CD14-positive monocyte (primary cell): Measurements from ENCODE around the gene BAIAP3. TPM values are rescaled to one million over a fixed set of nuclear protein-coding genes. Genes with fewer than 3 reads are reported as not detected.

ENCODE experiments used
- DNase-seq, 3 donors: peaks; one replicate each; pipeline ENCODE4 v3.0.0-alpha.2; 2011 to 2022
- H2AFZ ChIP-seq: 2 replicates; pipeline ENCODE4 v1.6.0; 2012; ENCODE audit warnings: mild to moderate bottlenecking, low read depth, low read length, inconsistent platforms; ENCODE audit not compliant: insufficient read depth, poor library complexity, severe bottlenecking
- H3K27ac ChIP-seq, 2 donors: 1 replicate in 1 of 2; 2 replicates in 1 of 2; pipeline ENCODE4 v1.5.1; 2012 to 2013; ENCODE audit warnings: low read length in 2 of 2, control low read depth in 1 of 2, inconsistent platforms in 1 of 2, low read depth in 1 of 2, mild to moderate bottlenecking in 1 of 2
- H3K27me3 ChIP-seq, 2 donors: one replicate each; pipeline versions ENCODE4 v1.6.0 to v1.6.1; 2011 to 2013; ENCODE audit warnings: low read length in 2 of 2; ENCODE audit not compliant: control insufficient read depth in 2 of 2, insufficient read depth in 2 of 2
- H3K36me3 ChIP-seq, 2 donors: replicated peaks in 1 of 2; 1 replicate in 1 of 2; 2 replicates in 1 of 2; pipeline versions ENCODE4 v1.5.1 to v1.6.1; 2012 to 2013; ENCODE audit warnings: low read length in 2 of 2, control low read depth in 1 of 2, inconsistent platforms in 1 of 2, mild to moderate bottlenecking in 1 of 2; ENCODE audit not compliant: insufficient read depth in 2 of 2, control insufficient read depth in 1 of 2
- H3K4me1 ChIP-seq, 2 donors: 1 replicate in 1 of 2; 2 replicates in 1 of 2; pipeline versions ENCODE4 v1.5.1 to v1.6.1; 2012 to 2013; ENCODE audit warnings: low read length in 2 of 2, control low read depth in 1 of 2, inconsistent platforms in 1 of 2, mild to moderate bottlenecking in 1 of 2, moderate library complexity in 1 of 2; ENCODE audit not compliant: insufficient read depth in 2 of 2, control insufficient read depth in 1 of 2
- H3K4me2 ChIP-seq: replicated peaks from 2 replicates; pipeline ENCODE3; 2012; ENCODE audit warnings: low read length, moderate library complexity, mild to moderate bottlenecking; ENCODE audit not compliant: poor library complexity, severe bottlenecking; ENCODE audit errors: extremely low read depth
- H3K4me3 ChIP-seq, 3 experiments: fragments of 200-600 bp in 1 of 3; sonication (generic) in 1 of 3; replicated peaks in 1 of 3; 1 replicate in 2 of 3; 2 replicates in 1 of 3; pipeline ENCODE4 v1.5.1; 2011 to 2013; ENCODE audit warnings: low read length in 3 of 3, mild to moderate bottlenecking in 3 of 3, control low read depth in 2 of 3, low read depth in 2 of 3, inconsistent platforms in 1 of 3, moderate library complexity in 1 of 3
- H3K79me2 ChIP-seq: 2 replicates; pipeline ENCODE4 v1.6.0; 2012; ENCODE audit warnings: mild to moderate bottlenecking, control low read depth, inconsistent platforms, low read length, moderate library complexity; ENCODE audit not compliant: insufficient read depth
- H3K9ac ChIP-seq: 2 replicates; pipeline ENCODE4 v1.6.0; 2017; ENCODE audit warnings: low read length, mild to moderate bottlenecking; ENCODE audit not compliant: insufficient read depth, poor library complexity, severe bottlenecking
- H3K9me3 ChIP-seq, 2 donors: replicated peaks in 1 of 2; 1 replicate in 1 of 2; 2 replicates in 1 of 2; pipeline versions ENCODE4 v1.5.1 to v1.6.1; 2012 to 2013; ENCODE audit warnings: low read length in 2 of 2, control low read depth in 1 of 2; ENCODE audit not compliant: control insufficient read depth in 1 of 2, insufficient read depth in 1 of 2
- H4K20me1 ChIP-seq: 2 replicates; pipeline ENCODE4 v1.6.0; 2012; ENCODE audit warnings: mild to moderate bottlenecking, low read length, control low read depth, moderate library complexity; ENCODE audit not compliant: insufficient read depth
- H3K27ac Mint-ChIP-seq, 7 donors: one replicate each; pipeline ENCODE4 v1.8.0; 2020; ENCODE audit warnings: mild to moderate bottlenecking in 7 of 7, mixed read lengths in 7 of 7, moderate library complexity in 6 of 7, inconsistent platforms in 2 of 7
- H3K27me3 Mint-ChIP-seq, 3 donors: one replicate each; pipeline ENCODE4 v1.8.0; 2021 to 2022; ENCODE audit warnings: low read depth in 3 of 3, mild to moderate bottlenecking in 3 of 3, mixed read lengths in 3 of 3, moderate library complexity in 3 of 3, inconsistent platforms in 1 of 3
- H3K36me3 Mint-ChIP-seq, 2 donors: one replicate each; pipeline ENCODE4 v1.8.0; 2020; ENCODE audit warnings: mixed read lengths in 2 of 2, inconsistent platforms in 1 of 2, mild to moderate bottlenecking in 1 of 2
- H3K4me1 Mint-ChIP-seq: one replicate; pipeline ENCODE4 v1.8.0; 2020; ENCODE audit warnings: mild to moderate bottlenecking, mixed read lengths
- H3K4me3 Mint-ChIP-seq, 2 donors: one replicate each; pipeline ENCODE4 v1.8.0; 2020; ENCODE audit warnings: mild to moderate bottlenecking in 2 of 2, mixed read lengths in 2 of 2, moderate library complexity in 1 of 2
- H3K9me3 Mint-ChIP-seq, 7 donors: one replicate each; pipeline ENCODE4 v1.8.0; 2020 to 2022; ENCODE audit warnings: mixed read lengths in 7 of 7, mild to moderate bottlenecking in 6 of 7, moderate library complexity in 6 of 7, inconsistent platforms in 2 of 7
- WGBS: methylation state at CpG from one replicate; pipeline ENCODE4 v1.1.5; 2013; ENCODE audit warnings: missing lambda C conversion rate; ENCODE audit not compliant: insufficient coverage; 5-methylcytosine and 5-hydroxymethylcytosine counted together
- intact Hi-C, 2 donors: fragments of 100-400 bp; cut with micrococcal nuclease; formaldehyde crosslinking; loops; one replicate each; pipeline versions ENCODE4 v1.15.0 to v1.15.1; 2023
- polyA plus RNA-seq, 3 donors: library from polyadenylated mRNA; depleted of rRNA in 1 of 3; unstranded in 2 of 3; stranded (reverse) in 1 of 3; fragments of 300-500 nt in 2 of 3; fragments of >200 nt in 1 of 3; fragmentation: Illumina TruSeq in 2 of 3; gene quantifications; 1 replicate in 2 of 3; 2 replicates in 1 of 3; pipeline ENCODE4 v1.2.3, GENCODE V29; 2012 to 2021
- TF ChIP-seq, protein P1 (sequence below): fragments of 200-600 bp; IDR thresholded peaks from one replicate; pipeline ENCODE4 v1.8.0; 2022; ENCODE audit warnings: antibody characterized with exemption, mild to moderate bottlenecking

The BAIAP3 gene
- polyA plus RNA-seq, 3 donors = 1.0 TPM; not detected in 2

DNA sequence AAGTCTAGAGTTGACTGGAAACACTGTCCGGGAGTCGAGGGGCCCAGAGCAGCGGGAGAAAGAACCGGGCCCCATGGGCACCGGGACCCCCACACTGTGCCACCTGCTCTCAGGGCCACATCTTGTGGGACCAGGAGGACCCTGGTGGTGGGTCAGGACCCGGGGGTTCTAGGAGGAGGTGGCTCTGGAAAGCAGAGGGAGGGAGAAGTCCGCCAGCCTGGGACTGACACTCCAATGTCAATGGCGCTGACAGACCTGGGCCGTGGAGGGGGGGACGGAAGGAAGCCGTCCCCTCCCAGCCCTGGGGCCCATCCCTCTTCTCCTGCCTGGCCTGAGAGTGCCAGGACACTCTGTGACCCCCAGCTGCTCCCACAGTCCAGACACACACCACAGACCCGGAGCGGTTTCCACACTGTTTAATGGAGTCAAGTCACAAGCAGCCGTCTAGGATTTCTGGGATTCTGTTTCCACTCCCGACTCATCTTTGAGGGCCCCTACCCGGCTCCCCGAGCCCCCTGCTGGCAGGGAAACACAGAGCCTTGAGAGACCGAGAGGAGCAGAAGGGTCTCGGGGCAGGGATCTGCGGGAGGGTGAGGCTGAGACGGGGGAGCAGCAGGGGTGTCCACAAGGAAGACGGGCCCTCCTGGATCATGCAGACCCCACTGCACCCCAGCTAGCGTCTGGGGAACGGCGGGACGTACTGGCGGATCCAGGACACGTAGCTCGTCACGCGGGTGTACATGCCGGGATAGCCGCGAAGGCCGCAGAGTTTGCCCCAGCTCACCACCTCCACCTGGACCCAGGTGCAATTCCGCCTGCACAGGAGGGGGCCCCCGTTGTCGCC lies 47.6 kb upstream of the BAIAP3 start:
- TF ChIP-seq, protein P1, sequence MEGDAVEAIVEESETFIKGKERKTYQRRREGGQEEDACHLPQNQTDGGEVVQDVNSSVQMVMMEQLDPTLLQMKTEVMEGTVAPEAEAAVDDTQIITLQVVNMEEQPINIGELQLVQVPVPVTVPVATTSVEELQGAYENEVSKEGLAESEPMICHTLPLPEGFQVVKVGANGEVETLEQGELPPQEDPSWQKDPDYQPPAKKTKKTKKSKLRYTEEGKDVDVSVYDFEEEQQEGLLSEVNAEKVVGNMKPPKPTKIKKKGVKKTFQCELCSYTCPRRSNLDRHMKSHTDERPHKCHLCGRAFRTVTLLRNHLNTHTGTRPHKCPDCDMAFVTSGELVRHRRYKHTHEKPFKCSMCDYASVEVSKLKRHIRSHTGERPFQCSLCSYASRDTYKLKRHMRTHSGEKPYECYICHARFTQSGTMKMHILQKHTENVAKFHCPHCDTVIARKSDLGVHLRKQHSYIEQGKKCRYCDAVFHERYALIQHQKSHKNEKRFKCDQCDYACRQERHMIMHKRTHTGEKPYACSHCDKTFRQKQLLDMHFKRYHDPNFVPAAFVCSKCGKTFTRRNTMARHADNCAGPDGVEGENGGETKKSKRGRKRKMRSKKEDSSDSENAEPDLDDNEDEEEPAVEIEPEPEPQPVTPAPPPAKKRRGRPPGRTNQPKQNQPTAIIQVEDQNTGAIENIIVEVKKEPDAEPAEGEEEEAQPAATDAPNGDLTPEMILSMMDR = no peak
- no peaks in the 10 kb centered on the region for H3K9me3 ChIP-seq
- H3K27ac ChIP-seq = no peak overlapping the region
- Mint-ChIP-seq H3K27ac (no peak overlapping the region), H3K36me3 (no peaks in the 10 kb centered on the region), H3K4me3 (no peak overlapping the region), H3K9me3 (no peaks in the 10 kb centered on the region), H3K4me1 (peaks cover 32% of the 10 kb centered on the region), H3K27me3 (peaks cover 24 to 48% (median 41%) of the 10 kb centered on the region in 3 donors)
- H3K4me1 ChIP-seq = peaks cover 24 to 27% of the 10 kb centered on the region in 2 donors
- intact Hi-C loops = no loop called here
- no peak overlapping the region for H3K4me3 ChIP-seq
- 79% methylated on average over 27 of the region's 38 CpGs for WGBS
- no peak overlapping the region for H3K4me2 ChIP-seq
- peaks cover 0 to 29% of the 10 kb centered on the region in 2 donors for H3K27me3 ChIP-seq
- H4K20me1 ChIP-seq = no peaks in the 10 kb centered on the region
- H3K9ac ChIP-seq = no peak overlapping the region
- DNase-seq = no peak
- no peaks in the 10 kb centered on the region for H3K36me3 ChIP-seq
- H2AFZ ChIP-seq = no peak overlapping the region
- H3K79me2 ChIP-seq = no peaks in the 10 kb centered on the region

GRCh38 chr16:1286513-1287094 lies 46.8 kb upstream of the BAIAP3 start:
- Histone ChIP-seq H3K9ac (no peak overlapping the region), H3K79me2 (no peaks in the 10 kb centered on the region), H3K4me3 (no peak overlapping the region), H3K4me1 (peaks cover 24 to 27% of the 10 kb centered on the region in 2 donors), H3K36me3 (no peaks in the 10 kb centered on the region), H2AFZ (no peak overlapping the region), H3K27ac (no peak overlapping the region), H3K4me2 (no peak overlapping the region), H4K20me1 (no peaks in the 10 kb centered on the region), H3K27me3 (peaks cover 0 to 34% of the 10 kb centered on the region in 2 donors), H3K9me3 (no peaks in the 10 kb centered on the region)
- DNase-seq = no peak
- TF ChIP-seq, protein P1 = no peak
- Mint-ChIP-seq H3K4me1 (peaks cover 32% of the 10 kb centered on the region), H3K27ac (no peak overlapping the region), H3K9me3 (peaks cover 0 to 2% (median 0%) of the 10 kb centered on the region in 7 donors), H3K27me3 (peaks cover 31 to 55% (median 48%) of the 10 kb centered on the region in 3 donors), H3K4me3 (no peak overlapping the region), H3K36me3 (no peaks in the 10 kb centered on the region)
- intact Hi-C loops = no loop called here
- WGBS = 85% methylated on average over 23 of the region's 25 CpGs
